SU-DHL-6 (cell line): ENCODE data around the gene DCDC2C.

Experiments
- EZH2phosphoT487 ChIP-seq: fragments of 200-600 bp; sonication (generic), shearing (Covaris generic); conservative IDR thresholded peaks from 2 replicates; pipeline ENCODE4 v1.6.1; 2018; ENCODE audit warnings: mild to moderate bottlenecking, antibody characterized with exemption, low read length, moderate library complexity, mixed read lengths
- TF ChIP-seq, protein P1 (sequence below): fragments of 200-600 bp; sonication (generic); IDR thresholded peaks from one replicate; pipeline ENCODE4 v1.5.1; 2017; ENCODE audit warnings: antibody characterized with exemption, mild to moderate bottlenecking, low read length, moderate library complexity; ENCODE audit not compliant: insufficient read depth, poor library complexity, severe bottlenecking

DNA sequence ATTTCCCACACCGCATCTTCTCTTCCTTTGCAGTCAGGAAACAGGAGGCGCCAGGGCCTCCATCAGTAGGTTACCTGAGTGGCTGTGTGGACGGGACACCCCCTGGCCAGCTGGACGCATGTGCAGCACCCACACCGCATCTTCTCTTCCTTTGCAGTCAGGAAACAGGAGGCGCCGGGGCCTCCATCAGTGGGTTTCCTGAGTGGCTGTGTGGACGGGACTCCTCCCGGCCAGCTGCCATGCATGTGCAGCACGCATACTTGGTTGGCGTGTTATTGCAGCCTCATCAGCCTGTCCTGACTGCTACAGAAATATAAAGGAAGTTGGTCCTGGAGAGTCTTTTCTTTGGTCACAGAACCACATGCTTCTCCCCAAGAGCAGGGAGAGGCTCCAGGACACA is 74.6 kb downstream of the DCDC2C start:
- TF ChIP-seq, protein P1, sequence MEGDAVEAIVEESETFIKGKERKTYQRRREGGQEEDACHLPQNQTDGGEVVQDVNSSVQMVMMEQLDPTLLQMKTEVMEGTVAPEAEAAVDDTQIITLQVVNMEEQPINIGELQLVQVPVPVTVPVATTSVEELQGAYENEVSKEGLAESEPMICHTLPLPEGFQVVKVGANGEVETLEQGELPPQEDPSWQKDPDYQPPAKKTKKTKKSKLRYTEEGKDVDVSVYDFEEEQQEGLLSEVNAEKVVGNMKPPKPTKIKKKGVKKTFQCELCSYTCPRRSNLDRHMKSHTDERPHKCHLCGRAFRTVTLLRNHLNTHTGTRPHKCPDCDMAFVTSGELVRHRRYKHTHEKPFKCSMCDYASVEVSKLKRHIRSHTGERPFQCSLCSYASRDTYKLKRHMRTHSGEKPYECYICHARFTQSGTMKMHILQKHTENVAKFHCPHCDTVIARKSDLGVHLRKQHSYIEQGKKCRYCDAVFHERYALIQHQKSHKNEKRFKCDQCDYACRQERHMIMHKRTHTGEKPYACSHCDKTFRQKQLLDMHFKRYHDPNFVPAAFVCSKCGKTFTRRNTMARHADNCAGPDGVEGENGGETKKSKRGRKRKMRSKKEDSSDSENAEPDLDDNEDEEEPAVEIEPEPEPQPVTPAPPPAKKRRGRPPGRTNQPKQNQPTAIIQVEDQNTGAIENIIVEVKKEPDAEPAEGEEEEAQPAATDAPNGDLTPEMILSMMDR = no peak
- no peak for TF ChIP-seq EZH2phosphoT487
